GM19438 (cell line): Measurements from ENCODE around the gene OLR1.

Experiments
- ATAC-seq: cut with Tn5 transposase; IDR thresholded peaks from one replicate; pipeline ENCODE4 v1.9.1; 2021; ENCODE audit warnings: low read depth; ENCODE audit not compliant: unreplicated experiment

The OLR1 gene

GRCh38 chr12:10113075-10113474 lies 58.9 kb downstream of the OLR1 start:
- no peak for ATAC-seq

GRCh38 chr12:10111451-10111850 lies 60.5 kb downstream of the OLR1 start:
- ATAC-seq = no peak

DNA sequence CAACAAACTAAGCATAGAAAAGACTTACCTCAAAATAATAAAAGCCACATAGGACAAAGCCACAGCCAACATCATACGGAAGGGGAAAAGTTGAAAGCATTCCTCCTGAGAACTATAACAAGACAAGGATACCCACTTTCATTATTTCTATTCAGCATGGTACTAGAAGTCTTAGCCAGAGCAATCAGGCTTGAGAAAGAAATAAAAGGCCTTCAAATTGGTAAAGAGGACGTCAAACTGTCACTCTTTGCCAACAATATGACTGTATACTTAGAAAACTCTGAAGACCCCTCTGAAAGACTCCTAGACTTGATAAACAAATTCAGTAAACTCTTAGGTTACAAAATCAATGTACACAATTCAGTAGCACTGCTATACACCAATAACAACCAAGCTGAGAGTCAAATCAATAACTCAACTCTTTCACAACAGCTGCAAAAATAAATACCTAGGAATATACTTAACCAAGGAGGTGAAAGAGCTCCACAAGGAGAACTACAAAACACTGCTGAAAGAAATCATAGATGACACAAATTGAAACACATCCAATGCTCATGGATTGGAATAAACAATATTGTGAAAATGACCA lies 61.6 kb downstream of the OLR1 start:
- no peak for ATAC-seq
